HCT116 (cell line): Measurements from ENCODE around the gene MYBPHL. TPM values are rescaled to one million over a fixed set of nuclear protein-coding genes. Genes with fewer than 3 reads are reported as not detected.

Experiments used
- ATAC-seq: fragments of 200-7000 bp; cut with Tn5 transposase; 2 replicates; pipeline ENCODE4 v1.9.1; 2020; ENCODE audit warnings: mild to moderate bottlenecking, moderate library complexity
- BruUV-seq: library from RNA; stranded (reverse); fragments of 400-500 nt; replicated peaks from 2 replicates; lab custom pipeline; 2021; lab: Mats Ljungman, UMichigan
- CTCF ChIA-PET: fragments of 300-600 bp; sonication (Branson Sonifier 250); formaldehyde crosslinking; loops from one replicate; lab custom pipeline; 2021; ENCODE audit warnings: antibody characterized with exemption; lab: Charles Lee
- POLR2A ChIA-PET: fragments of 300-600, 350-600 bp; sonication (Branson Sonifier 250); formaldehyde crosslinking; loops from one replicate; lab custom pipeline; 2021; ENCODE audit warnings: antibody characterized with exemption; lab: Charles Lee
- RAD21 ChIA-PET, 2 experiments: fragments of 300-600 bp; sonication (Branson Sonifier 250); formaldehyde crosslinking; loops; one replicate each; lab custom pipeline; 2023; ENCODE audit warnings: low total read pairs in 2 of 2; ENCODE audit not compliant: uncharacterized antibody in 2 of 2, unreplicated experiment in 2 of 2, low non-redundant PET in 1 of 2; lab: Charles Lee
- DNase-seq: peaks from one replicate; pipeline ENCODE4 v3.0.0-alpha.2; 2010; ENCODE audit warnings: low read depth, low spot score
- H2AFZ ChIP-seq: fragments of 200-600 bp; shearing (Covaris generic), sonication (generic); 2 replicates; pipeline ENCODE4 v1.6.1; 2017; ENCODE audit warnings: low read depth, mixed run types, mixed read lengths, antibody characterized with exemption, low read length; ENCODE audit not compliant: poor library complexity, severe bottlenecking
- H3K27ac ChIP-seq: 2 replicates; pipeline ENCODE4 v1.5.1; 2012; ENCODE audit warnings: low read depth, low read length
- H3K27me3 ChIP-seq: fragments of 200-600 bp; sonication (generic); 2 replicates; pipeline ENCODE4 v1.6.1; 2016; ENCODE audit warnings: mixed run types, low read length, mixed read lengths; ENCODE audit not compliant: insufficient read depth
- H3K36me3 ChIP-seq, 2 experiments: fragments of 200-500 bp in 1 of 2; fragments of 200-600 bp in 1 of 2; sonication (Bioruptor generic) in 1 of 2; sonication (generic) in 1 of 2; 2 replicates each; pipeline versions ENCODE4 v1.5.1 to v1.6.1; 2014 to 2016; ENCODE audit warnings: low read length in 2 of 2, inconsistent platforms in 1 of 2, mixed read lengths in 1 of 2, mixed run types in 1 of 2; ENCODE audit not compliant: insufficient read depth in 2 of 2, control insufficient read depth in 1 of 2
- H3K4me1 ChIP-seq, 2 experiments: fragments of 200-600 bp in 1 of 2; sonication (generic) in 1 of 2; 2 replicates each; pipeline versions ENCODE4 v1.5.1 to v1.6.1; 2012 to 2017; ENCODE audit warnings: low read length in 2 of 2, inconsistent platforms in 1 of 2, mild to moderate bottlenecking in 1 of 2, mixed read lengths in 1 of 2, mixed run types in 1 of 2, moderate library complexity in 1 of 2; ENCODE audit not compliant: insufficient read depth in 2 of 2, control insufficient read depth in 1 of 2
- H3K4me2 ChIP-seq: fragments of 200-600 bp; sonication (generic); 2 replicates; pipeline ENCODE4 v1.6.1; 2017; ENCODE audit warnings: mixed run types, low read length, mixed read lengths
- H3K4me3 ChIP-seq, 2 experiments: fragments of 200-600 bp in 1 of 2; sonication (generic) in 1 of 2; replicated peaks in 1 of 2; 2 replicates each; pipeline ENCODE4 v1.5.1; 2011 to 2016; ENCODE audit warnings: low read length in 2 of 2, control low read depth in 1 of 2, low read depth in 1 of 2, mild to moderate bottlenecking in 1 of 2, mixed read lengths in 1 of 2, mixed run types in 1 of 2
- H3K79me2 ChIP-seq: fragments of 200-600 bp; sonication (generic); 2 replicates; pipeline ENCODE4 v1.6.1; 2017; ENCODE audit warnings: mild to moderate bottlenecking, mixed run types, low read length, moderate library complexity, mixed read lengths; ENCODE audit not compliant: insufficient read depth
- H3K9ac ChIP-seq: fragments of 200-600 bp; sonication (generic); 2 replicates; pipeline ENCODE4 v1.6.1; 2016; ENCODE audit warnings: low read length, mixed read lengths
- H3K9me2 ChIP-seq: fragments of 200-600 bp; sonication (generic), shearing (Covaris generic); 2 replicates; pipeline ENCODE4 v1.6.1; 2017; ENCODE audit warnings: mixed run types, mild to moderate bottlenecking, moderate library complexity; ENCODE audit not compliant: insufficient read depth
- H3K9me3 ChIP-seq, 2 experiments: fragments of 200-500 bp in 1 of 2; fragments of 200-600 bp in 1 of 2; sonication (Bioruptor generic) in 1 of 2; sonication (generic) in 1 of 2; 2 replicates each; pipeline ENCODE4 v1.6.1; 2014 to 2017; ENCODE audit warnings: low read length in 2 of 2, mixed read lengths in 2 of 2, inconsistent platforms in 1 of 2, low read depth in 1 of 2, mild to moderate bottlenecking in 1 of 2, mixed run types in 1 of 2, moderate library complexity in 1 of 2; ENCODE audit not compliant: control insufficient read depth in 1 of 2, insufficient read depth in 1 of 2
- H4K20me1 ChIP-seq: fragments of 200-600 bp; sonication (generic), shearing (Covaris generic); 2 replicates; pipeline ENCODE4 v1.6.1; 2017; ENCODE audit warnings: mixed run types, mild to moderate bottlenecking, moderate library complexity; ENCODE audit not compliant: insufficient read depth
- ATF3 ChIP-seq: IDR thresholded peaks from 2 replicates; pipeline ENCODE4 v1.6.1; 2012
- CBX3 ChIP-seq: IDR thresholded peaks from 2 replicates; pipeline ENCODE4 v1.6.1; 2012; ENCODE audit warnings: low read depth
- CEBPB ChIP-seq: IDR thresholded peaks from 2 replicates; pipeline ENCODE4 v1.6.1; 2012; ENCODE audit warnings: low read depth
- ELF1 ChIP-seq: IDR thresholded peaks from 2 replicates; pipeline ENCODE4 v1.6.1; 2012; ENCODE audit warnings: low read depth, borderline replicate concordance
- EZH2phosphoT487 ChIP-seq: fragments of 200-600 bp; IDR thresholded peaks from 2 replicates; pipeline ENCODE4 v1.6.1; 2018; ENCODE audit warnings: antibody characterized with exemption, borderline replicate concordance
- POLR2AphosphoS5 ChIP-seq: IDR thresholded peaks from 2 replicates; pipeline ENCODE4 v1.6.1; 2011; ENCODE audit warnings: mild to moderate bottlenecking, low read depth, low read length, moderate library complexity
- RAD21 ChIP-seq: IDR thresholded peaks from 2 replicates; pipeline ENCODE4 v1.6.1; 2012; ENCODE audit warnings: low read depth, mild to moderate bottlenecking
- REST ChIP-seq: IDR thresholded peaks from 2 replicates; pipeline ENCODE4 v1.6.1; 2012; ENCODE audit warnings: low read depth
- SIN3A ChIP-seq: IDR thresholded peaks from 2 replicates; pipeline ENCODE4 v1.6.1; 2012; ENCODE audit warnings: low read depth
- SP1 ChIP-seq: IDR thresholded peaks from 2 replicates; pipeline ENCODE4 v1.6.1; 2012; ENCODE audit warnings: low read depth
- SRF ChIP-seq: IDR thresholded peaks from 2 replicates; pipeline ENCODE4 v1.6.1; 2012; ENCODE audit warnings: low read depth
- ZBTB33 ChIP-seq: IDR thresholded peaks from 2 replicates; pipeline ENCODE4 v1.6.1; 2011; ENCODE audit warnings: mild to moderate bottlenecking, low read length, moderate library complexity; ENCODE audit not compliant: insufficient replicate concordance; ENCODE audit errors: extremely low read depth
- ZFX ChIP-seq: fragments of 450-650 bp; IDR thresholded peaks from 2 replicates; pipeline ENCODE4 v1.6.1; 2017
- ZNF274 ChIP-seq: fragments of 200-500 bp; sonication (Bioruptor generic); IDR thresholded peaks from 2 replicates; pipeline ENCODE4 v1.6.1; 2014; ENCODE audit warnings: mild to moderate bottlenecking, low read depth, low read length, inconsistent platforms
- intact Hi-C: fragments of 100-400 bp; cut with micrococcal nuclease; formaldehyde crosslinking; loops from 2 replicates; pipeline ENCODE4 v1.10.0; 2022
- total RNA-seq: library from RNA; stranded (reverse); gene quantifications from one replicate; pipeline ENCODE4 v1.2.1, GENCODE V29; 2021; ENCODE audit not compliant: unreplicated experiment

The MYBPHL gene
- total RNA-seq, 1 experiment from 2014 or later = 1.0 TPM

GRCh38 chr1:109252893-109253802, 53.7 kb downstream of the MYBPHL start:
- H3K36me3 ChIP-seq = no peaks in the 10 kb centered on the region
- TF ChIP-seq SP1 = no peak
- no peak for TF ChIP-seq POLR2AphosphoS5
- no peak for TF ChIP-seq EZH2phosphoT487
- no peak for TF ChIP-seq SIN3A
- TF ChIP-seq REST = no peak
- no peak for TF ChIP-seq CEBPB
- TF ChIP-seq ZBTB33 = no peak
- TF ChIP-seq RAD21 = no peak
- no peak for TF ChIP-seq ELF1
- no peak for TF ChIP-seq SRF
- TF ChIP-seq CBX3 = no peak
- TF ChIP-seq ZFX = no peak
- TF ChIP-seq ZNF274 = no peak
- TF ChIP-seq ATF3 = no peak
- no peak overlapping the region for H3K4me2 ChIP-seq
- H3K9me3 ChIP-seq = no peaks in the 10 kb centered on the region
- BruUV-seq = no TSS peak
- H3K79me2 ChIP-seq = no peaks in the 10 kb centered on the region
- H4K20me1 ChIP-seq = no peaks in the 10 kb centered on the region
- ATAC-seq (no peak), DNase-seq (no peak)
- peaks cover 8 to 23% of the 10 kb centered on the region in 2 experiments; a peak in 3 of 4 replicates for H3K4me1 ChIP-seq
- no peak overlapping the region for H3K4me3 ChIP-seq
- no peaks in the 10 kb centered on the region for H3K9me2 ChIP-seq
- no peaks in the 10 kb centered on the region for H3K27me3 ChIP-seq
- ChIA-PET RAD21 (no interaction called here), POLR2A (interaction anchor here (1.1 kb wide), 1 partner anchor 8 kb away, joined by 3 read pairs; no protein-coding TSS in a partner anchor), CTCF (interaction anchor here (1.6 kb wide), 1 partner anchor 146 kb away, joined by 4 read pairs; no protein-coding TSS in a partner anchor)
- no peak overlapping the region for H3K27ac ChIP-seq
- intact Hi-C loops = no loop called here
- no peak overlapping the region for H3K9ac ChIP-seq
- H2AFZ ChIP-seq = no peak overlapping the region
